HG03469 (cell line): Measurements from ENCODE around the gene AGBL3.
A peak's percentile ranks its signal among the peaks of the same experiment; 100 is the strongest.
"Not testable (repeated sequence)": the region's sequence is repeated elsewhere in the genome, so short reads cannot be mapped to it uniquely, and the experiment has no call there.

ENCODE experiments used
- ATAC-seq: cut with Tn5 transposase; IDR thresholded peaks from one replicate; pipeline ENCODE4 v1.9.1; 2021; ENCODE audit warnings: mild to moderate bottlenecking, moderate library complexity, moderate number of reproducible peaks; ENCODE audit not compliant: unreplicated experiment

Gene AGBL3

DNA sequence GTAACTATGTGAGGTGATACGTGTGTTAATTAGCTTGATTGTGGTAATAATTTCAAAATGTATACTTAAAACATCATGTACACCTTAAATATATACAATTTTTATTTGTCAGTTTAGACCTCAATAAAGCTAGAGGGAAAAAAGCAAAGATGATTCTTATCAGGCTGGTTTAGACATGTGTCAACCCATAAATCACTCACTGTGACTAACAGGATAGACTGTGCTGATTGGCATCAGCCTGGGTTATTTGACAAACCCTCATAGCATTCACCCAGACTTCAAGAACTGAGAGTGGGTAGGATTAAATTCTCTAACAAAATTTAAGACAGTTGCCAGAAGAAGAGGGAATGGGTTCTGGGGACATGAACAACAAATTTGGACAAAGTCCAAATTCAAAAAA, 87.8 kb downstream of the AGBL3 start:
- ATAC-seq: no peak

DNA sequence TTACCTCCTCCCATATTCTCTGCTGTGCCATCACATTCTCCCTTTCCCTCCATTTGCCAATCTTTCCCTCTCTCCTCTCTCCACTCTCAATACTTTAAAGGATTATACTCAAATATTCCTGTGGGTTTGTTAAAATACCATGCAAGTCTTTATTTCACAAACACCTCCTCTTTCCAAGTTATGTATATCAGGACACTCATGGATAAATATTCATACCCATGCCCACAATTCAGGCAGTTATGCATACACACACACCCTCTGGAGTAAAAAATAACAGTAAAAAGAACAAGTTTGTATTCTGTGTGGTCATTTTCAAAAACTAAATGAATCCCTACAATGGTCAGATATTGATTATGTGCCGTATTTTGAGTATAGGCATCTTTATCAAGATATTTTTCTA, 88.2 kb downstream of the AGBL3 start:
- no peak for ATAC-seq

DNA sequence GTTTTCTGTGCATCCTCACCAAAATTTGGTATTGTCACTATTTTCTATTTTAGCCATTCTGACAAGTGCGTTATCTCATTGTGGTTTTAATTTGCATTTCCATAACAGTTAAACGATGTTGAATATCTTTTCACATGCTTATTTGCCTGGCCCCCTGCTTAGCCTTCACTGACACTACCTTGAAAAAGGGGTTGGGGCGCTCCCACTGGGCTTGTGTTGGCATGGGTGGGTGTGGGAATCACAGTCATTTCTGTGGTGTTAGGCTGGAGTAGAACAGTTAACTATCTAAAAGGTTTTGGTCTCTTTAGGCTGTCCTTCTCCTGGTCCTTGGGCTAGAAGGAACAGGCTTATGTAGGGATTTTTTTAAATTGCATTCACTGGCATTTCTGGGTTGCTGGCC, 89.4 kb downstream of the AGBL3 start:
- no peak for ATAC-seq

DNA sequence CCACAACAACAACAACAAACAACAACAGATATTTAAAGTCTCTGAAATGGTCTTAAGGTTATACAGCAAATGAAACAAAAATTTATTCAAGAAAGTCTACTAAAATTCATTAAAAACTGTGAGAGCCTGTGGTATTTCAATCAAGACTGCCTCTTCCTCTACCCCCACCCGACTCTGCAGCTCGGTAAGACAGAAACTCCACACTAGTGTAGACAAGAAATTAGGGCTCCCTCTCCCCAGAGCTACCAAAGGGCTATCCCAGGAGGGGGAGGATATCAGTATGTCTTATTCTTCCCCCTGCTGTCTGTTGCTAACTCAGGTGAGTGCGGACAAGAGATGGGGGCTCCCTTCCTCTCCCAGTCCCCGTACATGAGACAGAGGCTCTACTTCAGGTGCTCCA, 90.6 kb downstream of the AGBL3 start:
- ATAC-seq: no peak

DNA sequence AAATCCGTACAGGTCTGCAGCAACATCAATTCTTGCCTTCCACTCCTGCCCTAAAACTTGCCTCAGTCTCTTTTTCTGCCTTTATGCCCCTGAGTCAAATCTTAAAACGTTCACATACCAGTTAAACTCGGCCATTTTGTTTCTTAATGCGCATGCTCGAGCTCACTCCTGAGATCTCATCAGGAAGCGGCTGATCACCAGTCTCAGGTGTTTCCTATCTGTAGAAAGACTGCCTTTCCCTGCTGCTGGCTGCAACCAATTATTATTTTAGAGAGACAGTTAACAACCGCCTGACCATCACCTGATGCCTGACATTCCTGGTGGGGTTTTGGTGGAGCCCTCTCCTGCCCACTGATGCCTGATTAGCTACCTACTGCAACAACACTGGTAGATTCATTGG, 91.3 kb downstream of the AGBL3 start:
- ATAC-seq: no peak

DNA sequence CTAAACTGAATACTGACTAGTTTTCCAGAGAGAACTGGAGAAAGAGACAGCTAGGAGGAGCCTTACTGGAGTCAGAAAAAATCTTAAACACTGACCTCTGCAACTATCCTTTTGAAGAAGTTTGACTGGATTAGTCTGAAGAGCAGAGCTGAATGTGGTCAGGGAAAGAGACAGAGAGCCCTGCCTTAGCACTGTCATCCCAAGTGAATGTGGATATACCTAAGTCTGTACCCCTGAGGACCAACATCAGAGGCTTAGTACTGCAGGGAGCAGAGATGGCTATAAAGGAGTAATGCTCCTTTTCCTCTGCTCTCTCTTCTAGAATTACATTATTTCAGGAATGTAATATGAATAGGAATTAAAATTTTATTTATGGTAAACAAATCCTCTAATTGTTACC, 91.7 kb downstream of the AGBL3 start:
- ATAC-seq: no peak

DNA sequence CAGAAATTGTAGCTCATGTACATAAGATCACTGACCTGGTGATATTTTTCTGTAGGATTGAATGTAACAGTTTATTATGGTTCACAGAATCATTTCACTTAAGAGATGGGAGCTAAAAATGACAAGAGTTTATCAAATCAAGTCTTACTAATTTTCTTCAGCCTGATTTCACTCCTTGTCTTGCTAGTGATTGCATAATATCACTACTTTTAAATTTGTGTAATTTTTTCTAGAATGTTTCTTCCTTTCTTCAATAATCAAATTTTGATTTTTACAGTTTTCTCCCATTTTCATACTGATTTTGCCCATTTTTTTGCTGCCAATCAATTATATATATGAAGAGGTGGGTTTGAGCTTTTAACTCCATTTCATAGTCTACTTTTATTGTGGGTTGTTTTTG, 92.8 kb downstream of the AGBL3 start:
- no peak for ATAC-seq

DNA sequence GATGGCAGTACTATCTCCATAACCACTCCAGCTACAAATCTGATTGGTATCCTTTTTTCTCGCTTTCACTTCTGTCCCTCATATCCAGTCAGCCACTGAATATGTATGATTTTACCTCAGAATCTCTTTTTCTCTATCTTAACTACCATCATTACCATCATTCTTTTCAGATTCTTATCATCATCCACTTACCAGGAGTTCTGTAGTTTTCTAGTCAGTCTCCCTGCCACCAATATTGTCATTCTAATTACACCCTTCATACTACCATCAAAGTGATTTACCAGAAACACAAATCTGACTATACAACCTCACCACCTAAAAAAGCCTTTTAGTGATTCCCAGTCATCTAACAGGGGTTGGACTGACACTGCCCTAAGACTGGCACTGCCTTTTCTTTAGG, 96.7 kb downstream of the AGBL3 start:
- ATAC-seq: no peak

DNA sequence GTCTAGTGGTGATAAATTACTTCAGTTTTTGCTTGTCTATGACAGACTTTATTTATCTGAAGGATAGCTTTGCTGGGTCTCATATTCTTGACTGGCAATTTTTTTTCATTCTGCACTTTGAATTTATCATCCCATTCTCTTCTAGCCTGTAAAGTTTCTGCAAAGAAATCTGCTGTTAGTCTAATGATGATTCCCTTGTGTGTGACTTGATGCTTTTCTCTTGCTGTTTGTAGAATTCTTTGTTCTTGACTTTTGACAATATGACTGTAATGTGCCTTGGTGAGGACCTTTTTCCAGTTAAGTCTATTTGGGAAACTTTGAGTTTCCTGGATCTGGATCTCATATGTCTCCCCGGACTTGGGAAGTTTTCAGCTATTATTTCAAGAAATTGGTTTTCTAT, 102.3 kb downstream of the AGBL3 start:
- no peak for ATAC-seq

DNA sequence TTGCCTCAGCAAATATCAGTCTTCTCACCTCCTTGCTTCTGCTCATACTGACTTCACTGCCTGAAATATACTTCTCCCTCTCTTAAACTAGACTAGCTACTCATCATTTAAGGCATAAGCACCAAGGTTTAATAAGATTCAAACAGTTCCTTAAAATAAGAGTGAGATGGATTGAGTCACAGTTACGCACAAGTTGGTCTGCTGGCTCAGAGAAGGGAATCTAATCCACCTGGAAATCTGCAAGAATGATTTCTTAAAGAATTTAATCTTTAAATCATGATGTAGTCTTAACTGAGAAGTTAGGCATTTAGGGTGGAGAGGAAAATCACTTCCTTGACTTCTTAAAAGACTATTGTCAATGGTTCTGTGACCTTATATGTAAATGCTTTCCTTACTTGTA, 105.4 kb downstream of the AGBL3 start:
- ATAC-seq: no peak

DNA sequence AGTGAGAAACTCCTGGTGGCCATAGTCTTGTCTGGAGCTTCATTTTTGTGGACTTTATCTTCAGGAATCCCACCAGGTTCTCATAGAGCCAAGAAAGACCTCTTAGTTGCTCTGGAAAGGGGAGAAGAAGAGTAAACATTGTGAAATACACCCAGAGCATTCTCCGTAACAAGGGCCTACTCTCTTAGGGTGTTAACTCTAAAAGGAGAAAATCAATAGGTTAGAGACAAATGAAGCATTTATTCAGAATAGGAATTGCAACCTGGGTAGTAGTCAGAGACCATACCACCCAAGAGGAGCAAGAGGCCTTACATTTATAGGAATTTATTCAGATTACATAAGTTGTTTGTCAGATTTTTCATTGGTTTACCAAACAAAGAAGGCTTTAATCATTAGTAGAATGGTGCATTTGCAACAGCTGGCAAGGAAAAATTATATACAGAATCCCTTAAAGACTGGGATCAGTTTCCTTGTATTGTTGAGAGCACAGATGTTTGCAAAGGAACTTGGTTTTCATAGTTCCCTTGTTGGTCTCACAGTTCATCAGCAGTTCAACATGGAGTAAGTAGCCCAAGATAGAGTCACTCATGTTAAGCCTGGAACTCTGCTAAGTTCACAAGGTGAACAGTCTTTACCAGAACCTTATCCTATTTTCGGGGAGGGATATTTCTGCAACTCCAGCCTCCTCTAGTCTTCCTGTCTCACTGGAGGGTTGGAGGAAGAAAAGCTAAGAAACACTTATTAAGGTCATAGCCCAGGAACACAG, 108.3 kb downstream of the AGBL3 start:
- no peak for ATAC-seq

DNA sequence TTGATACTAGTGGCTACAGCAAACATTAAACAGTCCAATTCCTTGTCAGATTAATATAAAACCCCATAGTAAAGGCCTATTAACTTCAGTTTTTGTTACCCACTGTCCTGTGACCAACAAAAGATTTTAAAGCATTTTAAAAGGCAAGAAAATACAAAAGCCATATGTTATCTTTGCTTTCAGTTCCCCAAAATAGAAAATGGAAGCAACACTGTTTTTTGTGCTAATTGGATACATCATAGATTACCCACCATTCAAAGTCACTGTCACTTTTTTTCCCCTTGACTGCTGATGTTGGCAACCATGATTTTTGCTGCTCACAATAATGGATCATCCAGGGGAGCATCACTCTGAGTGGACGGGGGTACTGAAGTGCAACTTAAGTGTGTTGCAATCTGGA, 109.1 kb downstream of the AGBL3 start:
- ATAC-seq: no peak

DNA sequence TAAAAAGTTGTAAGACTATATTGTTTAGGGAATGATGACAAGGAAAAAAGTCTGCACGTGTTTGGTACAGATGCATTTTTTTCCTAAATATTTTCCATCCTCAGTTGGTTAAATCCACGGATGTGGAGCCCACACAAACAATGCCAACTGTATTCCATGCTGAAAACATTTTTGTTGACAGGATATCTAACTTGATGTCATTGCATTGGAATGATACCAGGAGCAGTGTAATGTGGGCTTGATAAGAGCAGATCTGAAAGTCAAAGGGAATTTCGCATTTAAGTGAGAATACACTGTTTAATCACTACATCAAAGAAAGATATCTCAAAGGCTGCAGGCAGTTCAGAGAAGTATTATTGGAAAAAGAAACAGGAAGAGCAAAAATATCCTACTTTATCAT, 112.1 kb downstream of the AGBL3 start:
- ATAC-seq: no peak

DNA sequence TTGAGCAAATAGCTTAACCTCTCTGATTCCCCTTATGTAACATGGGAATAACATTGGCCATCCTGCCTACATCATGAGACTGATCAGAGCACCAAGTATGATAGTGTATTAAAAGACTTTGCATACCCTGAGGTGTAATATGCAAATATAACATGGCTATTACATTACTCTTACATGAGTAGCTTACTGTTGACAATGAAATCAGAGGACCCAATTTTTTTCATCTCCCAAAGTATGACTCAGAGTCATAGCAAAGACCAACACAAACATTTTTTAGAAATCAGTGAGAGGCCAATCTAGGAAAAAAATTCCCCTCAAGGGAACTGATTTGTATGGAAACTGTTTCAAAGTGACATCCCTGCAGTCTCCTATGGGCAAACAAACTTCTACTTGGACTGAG, 114.5 kb downstream of the AGBL3 start:
- ATAC-seq: no peak

DNA sequence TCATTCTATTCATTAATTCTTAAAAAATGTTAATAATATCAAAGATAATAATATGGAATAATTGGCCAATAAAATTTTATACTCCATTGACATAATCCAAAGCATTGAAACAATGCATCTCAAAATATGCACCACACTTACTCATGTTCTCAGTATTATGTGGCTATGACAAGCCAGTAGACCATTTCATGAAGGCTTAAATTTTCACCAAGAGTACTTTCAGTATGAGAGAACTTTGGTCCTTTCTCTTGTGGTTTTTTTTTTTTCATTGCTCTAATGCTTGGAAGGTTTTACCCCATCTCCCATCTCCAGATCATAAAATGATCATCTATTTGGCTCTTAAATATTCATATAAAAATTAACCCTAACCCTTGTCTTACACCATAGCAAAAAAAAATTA, 116.1 kb downstream of the AGBL3 start:
- ATAC-seq: peak; percentile 95

DNA sequence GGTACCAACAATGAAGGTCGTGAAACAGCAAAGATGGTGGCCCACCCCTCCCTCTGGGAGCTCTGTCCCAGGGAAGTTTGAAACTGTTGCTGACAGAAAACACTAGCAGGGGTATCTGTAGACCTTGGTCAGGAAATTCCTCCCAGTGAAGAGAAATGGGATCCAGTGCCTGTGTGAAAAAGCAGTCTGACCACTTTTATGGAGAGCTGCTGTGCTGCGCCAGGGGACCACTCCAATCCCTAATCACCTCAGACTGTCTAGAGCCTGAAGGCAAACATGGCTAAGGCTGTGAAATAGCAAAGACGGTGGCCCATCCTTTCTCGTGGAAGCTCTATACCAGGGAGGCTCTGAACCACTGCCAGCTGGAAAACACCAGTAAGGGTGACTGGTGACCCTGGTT, 123.3 kb downstream of the AGBL3 start:
- no peak for ATAC-seq

DNA sequence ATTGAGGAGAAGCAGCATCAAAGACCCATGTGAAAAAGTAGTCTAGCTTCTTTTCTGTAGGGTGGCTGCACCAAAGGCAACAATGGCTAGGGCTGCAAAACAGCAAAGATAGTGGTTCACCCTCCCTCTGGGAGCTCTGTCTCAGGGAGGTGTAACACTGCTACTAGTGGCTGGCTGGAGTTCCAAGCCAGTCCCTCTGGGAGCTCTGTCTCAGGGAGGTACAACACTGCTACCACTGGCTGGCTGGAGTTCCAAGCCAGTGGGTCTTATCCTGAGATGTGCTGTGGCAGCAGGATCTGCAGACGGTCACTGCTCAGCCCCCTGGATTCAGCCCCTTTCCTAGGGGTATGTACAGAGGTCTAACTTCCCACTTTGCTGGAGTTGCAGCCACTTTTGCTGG, 123.7 kb downstream of the AGBL3 start:
- ATAC-seq: no peak

DNA sequence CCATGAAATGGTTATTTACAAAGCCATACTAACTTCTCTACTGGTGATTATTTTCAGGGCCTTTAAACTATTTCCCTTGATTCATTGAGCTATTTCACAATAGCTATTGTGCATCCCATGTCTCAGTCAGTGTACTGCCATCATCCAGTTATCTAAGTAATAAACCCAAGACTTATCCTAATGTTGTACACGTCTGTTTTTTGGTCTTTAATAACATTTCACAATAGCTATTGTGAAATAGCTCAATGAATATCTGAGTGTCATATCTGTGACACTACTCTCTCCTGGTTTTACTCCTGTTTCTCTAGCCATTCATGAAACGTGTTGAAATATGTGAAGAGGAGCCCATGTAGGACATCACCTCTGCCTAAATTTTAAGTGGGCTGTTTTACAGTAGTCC, 125.1 kb downstream of the AGBL3 start:
- ATAC-seq: no peak

DNA sequence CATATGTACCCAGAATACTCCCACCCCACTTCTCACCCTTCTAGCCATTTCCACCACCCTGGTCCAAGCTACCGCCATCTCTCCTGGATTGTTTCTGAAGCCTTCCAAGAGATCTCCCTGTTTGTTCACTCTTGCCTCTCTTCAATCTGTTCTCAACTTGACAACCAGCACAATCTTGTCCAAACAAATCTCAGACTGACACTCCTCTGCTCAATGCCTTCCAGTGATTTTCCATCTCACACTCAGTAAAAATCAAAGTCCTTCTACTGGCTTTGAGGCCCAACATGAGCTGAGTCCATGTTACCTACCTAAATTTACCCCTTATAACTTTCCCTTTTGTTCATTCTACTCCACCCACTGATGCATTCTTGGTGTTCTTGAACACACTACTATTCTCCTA, 128.3 kb downstream of the AGBL3 start:
- no peak for ATAC-seq

DNA sequence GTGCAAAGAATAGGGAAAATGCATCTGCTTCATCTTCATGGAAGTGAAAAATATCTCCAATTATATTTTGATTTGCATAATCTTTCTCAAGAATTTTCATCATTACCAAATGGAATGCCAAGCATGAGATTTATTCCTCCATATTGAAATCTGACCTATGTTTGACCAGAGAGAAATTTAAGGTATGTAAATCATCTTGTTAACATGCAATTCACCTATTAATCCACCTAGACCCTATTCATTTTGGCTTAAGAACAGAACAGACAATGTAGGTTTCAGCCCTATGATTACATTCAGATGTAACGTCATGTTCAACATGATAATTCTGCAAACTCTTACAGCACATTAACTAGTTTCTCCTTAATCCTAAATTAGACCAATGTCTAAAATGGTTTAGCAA, 130.8 kb downstream of the AGBL3 start:
- ATAC-seq: no peak

DNA sequence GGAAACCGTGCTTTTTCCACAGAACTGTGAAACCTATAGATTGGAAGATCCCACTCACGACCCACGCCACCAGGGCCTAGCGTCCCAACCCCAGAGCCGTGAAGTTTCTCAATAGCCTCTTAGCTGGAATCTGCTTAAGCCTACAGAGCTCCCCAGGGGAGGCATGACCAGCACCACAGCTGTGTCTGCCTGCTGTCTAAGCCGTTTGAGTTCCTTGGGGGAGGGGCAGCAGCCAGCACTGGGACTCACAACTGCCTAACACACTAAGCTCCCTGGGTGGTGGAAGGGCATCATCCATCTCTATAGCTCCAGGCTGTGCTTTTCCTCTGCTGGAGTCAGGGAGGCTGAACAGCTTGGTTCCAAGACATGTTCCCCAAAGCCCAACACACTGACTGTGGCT, 135.6 kb downstream of the AGBL3 start:
- ATAC-seq: no peak

DNA sequence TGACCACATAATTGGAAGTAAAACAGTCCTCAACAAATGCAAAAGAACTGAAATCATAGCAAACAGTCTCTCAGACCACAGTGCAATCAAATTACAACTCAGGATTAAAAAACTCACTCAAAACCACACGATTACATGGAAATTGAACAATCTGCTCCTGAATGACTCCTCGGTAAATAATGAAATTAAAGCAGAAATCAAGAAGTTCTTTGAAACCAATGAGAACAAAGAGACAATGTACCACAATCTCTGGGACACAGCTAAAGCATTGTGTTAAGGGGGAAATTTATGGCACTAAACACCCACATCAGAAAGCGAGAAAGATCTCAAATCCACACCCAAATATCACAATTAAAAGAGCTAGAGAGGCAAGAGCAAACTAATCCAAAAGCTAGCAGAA, 138.3 kb downstream of the AGBL3 start:
- ATAC-seq: not testable (repeated sequence)

DNA sequence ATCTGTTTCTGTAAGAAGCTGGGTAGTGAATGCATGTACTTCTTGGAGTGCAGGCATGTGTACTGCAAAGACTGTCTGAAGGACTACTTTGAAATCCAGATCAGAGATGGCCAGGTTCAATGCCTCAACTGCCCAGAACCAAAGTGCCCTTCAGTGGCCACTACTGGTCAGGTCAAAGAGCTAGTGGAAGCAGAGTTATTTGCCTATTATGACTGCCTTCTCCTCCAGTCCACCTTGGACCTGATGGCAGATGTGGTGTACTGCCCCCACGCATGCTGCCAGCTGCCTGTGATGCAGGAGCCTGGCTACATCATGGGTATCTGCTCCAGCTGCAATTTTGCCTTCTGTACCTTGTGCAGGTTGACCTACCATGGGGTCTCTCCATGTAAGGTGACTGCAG, 142.6 kb downstream of the AGBL3 start:
- no peak for ATAC-seq
